ENCODE results near the gene MOSPD3.
A peak's percentile ranks its signal among the peaks of the same experiment; 100 is the strongest.
"Not testable (repeated sequence)": the region's sequence is repeated elsewhere in the genome, so short reads cannot be mapped to it uniquely, and the experiment has no call there.

MOSPD3 gene, protein sequence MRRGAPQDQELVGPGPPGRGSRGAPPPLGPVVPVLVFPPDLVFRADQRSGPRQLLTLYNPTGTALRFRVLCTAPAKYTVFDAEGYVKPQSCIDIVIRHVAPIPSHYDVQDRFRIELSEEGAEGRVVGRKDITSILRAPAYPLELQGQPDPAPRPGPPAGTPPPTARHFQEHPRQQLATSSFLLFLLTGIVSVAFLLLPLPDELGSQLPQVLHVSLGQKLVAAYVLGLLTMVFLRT

GRCh38 chr7:100611983-100612729 lies at the start of gene MOSPD3:
TSS of gene MOSPD3 (plus strand) at chr7:100612540. CDS start at chr7:100612792, 252 bp downstream.
- DNase-seq, result peak; percentile 99

GRCh38 chr7:100563100-100563564 lies 49.2 kb upstream of the MOSPD3 start:
- no peak for DNase-seq

GRCh38 chr7:100563809-100564400 lies 48.4 kb upstream of the MOSPD3 start:
- no peak for DNase-seq

DNA sequence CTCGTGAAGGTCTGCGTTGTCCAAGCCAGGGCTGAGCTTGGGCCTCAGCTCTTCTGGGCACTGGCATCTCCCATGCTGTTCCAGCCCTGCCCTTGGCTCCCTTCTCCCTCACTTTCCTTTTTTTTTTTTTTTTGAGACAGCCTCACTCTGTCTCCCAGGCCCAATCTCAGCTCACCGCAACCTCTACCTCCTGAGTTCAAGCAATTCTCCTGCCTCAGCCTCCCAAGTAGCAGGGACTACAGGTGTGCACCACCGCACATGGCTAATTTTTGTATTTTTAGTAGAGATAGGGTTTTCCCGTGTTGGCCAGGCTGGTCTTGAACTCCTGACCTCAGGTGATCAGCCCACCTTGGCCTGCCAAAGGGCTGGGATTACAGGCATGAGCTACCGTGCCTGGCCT lies 47.9 kb upstream of the MOSPD3 start:
- DNase-seq, result not testable (repeated sequence)

GRCh38 chr7:100565133-100565571 lies 47.2 kb upstream of the MOSPD3 start:
- DNase-seq, result no peak

- no peak for DNase-seq
These were observed 46.3 kb upstream of the MOSPD3 start for GRCh38 chr7:100566018-100566531.

- DNase-seq, result no peak
These were observed 45.2 kb upstream of the MOSPD3 start for GRCh38 chr7:100567031-100567730.

- no peak for DNase-seq
These were observed 44.6 kb upstream of the MOSPD3 start for GRCh38 chr7:100567751-100568175.

- DNase-seq, result no peak
These were observed 44.0 kb upstream of the MOSPD3 start for GRCh38 chr7:100568176-100568895.

GRCh38 chr7:100568896-100569844 lies 43.2 kb upstream of the MOSPD3 start:
- DNase-seq, result no peak

GRCh38 chr7:100570954-100571828 lies 41.1 kb upstream of the MOSPD3 start:
- no peak for DNase-seq

DNA sequence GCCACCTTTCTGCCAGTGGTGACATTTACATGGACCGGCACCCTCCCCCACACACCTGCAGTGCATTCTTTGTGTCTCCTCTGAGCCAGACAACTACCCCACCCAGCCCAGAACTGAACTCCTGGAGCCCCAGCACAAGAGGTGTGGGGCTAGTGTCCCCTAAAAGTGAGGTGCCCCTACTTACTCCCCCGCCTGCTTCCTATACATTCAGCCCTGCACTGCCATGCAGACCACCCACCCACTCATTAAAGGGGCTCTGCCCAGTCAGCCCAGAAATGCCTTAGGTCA lies 40.6 kb upstream of the MOSPD3 start:
- DNase-seq, result no peak

DNA sequence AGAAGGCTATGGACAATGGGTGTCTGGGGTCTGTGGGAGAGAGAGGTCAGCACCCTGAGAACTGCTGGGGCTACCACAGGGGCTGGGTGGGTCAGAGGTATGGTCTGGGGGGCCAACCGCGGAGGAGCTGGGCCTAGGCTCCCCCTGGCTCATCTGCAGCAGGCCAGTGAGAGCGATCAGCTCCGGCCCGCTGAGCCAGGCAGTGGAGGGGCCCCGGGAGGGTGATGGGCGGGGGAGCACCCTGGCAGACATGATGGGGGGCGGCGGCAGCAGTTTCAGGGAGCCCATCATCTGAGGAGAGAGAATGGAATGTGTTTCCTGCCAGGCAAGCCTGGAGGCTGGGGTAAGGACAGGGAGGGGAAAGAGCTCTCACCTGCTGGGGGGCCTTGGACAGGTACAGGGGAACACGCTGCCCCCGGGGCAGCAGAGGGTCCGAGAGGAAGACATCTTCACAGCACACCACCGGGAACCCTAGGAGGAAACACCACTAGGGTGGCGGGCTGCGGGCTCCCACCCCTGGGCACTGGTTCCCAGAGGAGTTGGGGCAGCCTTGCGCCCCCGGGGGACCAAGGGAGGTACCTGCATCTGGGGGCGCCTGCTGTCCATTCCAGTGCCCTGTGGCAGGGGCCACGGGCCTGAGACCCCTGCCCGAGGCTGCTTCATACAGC lies 39.9 kb upstream of the MOSPD3 start:
- DNase-seq, result no peak

DNA sequence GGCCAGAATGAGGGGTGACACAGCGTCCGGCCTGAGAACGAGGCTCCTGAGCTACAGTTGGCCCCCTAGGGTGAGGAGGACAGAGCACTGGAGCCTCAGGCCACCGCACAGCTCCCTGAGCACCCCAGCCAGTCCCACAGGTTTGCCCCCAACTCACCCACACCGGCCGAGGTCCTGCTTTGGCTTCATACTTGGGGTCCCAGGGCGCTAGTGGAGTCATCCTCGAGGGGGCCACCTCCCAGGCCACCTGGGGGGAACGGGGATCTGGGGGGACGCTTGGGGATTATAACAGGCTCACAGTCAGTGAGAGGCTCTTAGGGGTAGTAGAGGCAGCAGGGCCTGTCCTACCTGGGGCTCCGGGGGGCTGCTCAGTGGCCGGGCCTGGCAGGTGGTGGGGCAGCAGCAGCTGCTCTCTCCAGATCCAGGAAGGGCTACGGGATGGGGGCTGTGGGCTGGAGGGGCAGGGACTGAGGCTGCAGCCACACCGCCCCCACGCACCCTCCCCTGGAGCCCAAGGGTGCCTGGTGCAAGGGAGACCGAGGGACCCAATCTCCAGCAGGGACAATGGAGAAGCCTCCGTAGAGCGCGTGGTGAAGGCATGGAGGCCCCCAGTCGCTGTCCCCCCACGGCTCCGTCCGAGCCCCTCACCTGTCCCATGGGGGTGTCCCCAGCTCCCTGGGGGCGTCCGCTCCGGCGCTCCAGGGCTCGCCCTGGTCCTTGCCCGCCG lies 39.2 kb upstream of the MOSPD3 start:
- no peak for DNase-seq

- DNase-seq, result no peak
These were observed 38.5 kb upstream of the MOSPD3 start, which contains the start of gene SAP25 for GRCh38 chr7:100573691-100574361. TSS of gene SAP25 (minus strand) at chr7:100573900. CDS start at chr7:100573742, 158 bp downstream.

DNA sequence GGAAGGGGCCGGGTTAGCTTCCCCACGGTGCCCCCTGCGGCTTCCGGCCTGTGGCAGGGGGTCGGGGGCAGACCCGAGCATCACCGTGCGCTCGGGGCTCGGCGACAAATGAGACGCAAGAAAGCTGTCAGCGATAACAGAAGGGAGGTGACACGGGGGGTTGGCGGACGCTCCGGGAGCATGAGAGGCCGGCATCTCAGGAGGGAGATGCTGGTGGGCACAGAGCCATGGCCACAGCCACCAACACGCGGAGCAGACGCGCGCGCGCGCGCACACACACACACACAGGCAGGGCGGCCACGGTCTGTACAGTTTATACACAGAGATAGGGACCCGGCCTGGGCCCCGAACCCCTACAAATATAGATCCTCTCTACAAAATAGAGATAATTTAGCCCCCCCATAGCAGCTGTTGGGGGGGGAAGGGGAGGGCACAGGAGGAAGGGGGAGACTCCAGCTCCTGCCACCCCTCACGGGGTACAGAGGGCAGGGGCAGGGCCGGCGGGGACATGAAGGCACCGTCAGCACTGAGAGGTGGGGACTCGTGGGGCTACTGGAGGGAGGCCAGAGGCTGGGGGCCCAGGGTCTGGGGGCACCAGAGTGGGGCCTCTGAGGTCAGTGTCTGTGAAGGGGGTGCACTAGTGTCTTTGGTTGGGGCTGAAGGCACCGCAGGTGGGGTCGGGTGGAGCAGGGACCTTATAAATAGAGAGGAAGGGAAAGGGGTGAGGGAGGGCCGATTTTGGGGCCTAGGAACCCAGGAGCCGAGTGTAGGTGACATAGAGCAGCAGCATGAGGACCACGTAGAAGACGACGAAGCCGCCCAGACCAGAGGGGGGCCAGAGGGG lies 37.8 kb upstream of the MOSPD3 start:
- DNase-seq, result no peak

DNA sequence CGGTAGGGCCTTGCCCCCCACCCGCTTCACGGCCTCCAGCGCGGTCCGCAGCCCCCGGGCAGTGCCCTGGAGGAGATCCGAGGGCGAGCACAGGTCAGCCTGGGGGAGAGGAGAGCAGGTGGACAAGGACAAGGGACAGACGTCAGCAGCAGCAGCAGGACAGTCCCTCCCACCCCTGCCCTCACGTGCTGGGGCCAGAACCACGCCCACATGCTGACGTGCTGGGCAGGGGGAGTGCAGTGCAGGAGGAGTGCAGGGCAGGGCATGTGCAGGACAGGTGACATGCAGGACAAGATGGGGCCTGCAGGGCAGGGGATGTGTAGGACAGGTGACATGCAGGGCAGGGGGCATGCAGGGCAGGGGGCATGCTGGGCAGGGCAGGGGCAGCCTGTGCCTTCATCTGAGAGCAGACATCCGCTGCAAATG lies 37.1 kb upstream of the MOSPD3 start:
- DNase-seq, result no peak
